Inferior parietal cortex (tissue), 1 donor: ENCODE measurements around the gene F10.

Experiments used
- DNase-seq: peaks from one replicate; pipeline ENCODE4 v3.0.0-alpha.2; 2016; ENCODE audit errors: extremely low spot score

The F10 gene

GRCh38 chr13:113137691-113138298 is 15.2 kb downstream of the F10 start:
- no peak for DNase-seq

- no peak for DNase-seq
Measured at GRCh38 chr13:113138792-113139551, 16.4 kb downstream of the F10 start.

GRCh38 chr13:113139577-113139976 is 17.0 kb downstream of the F10 start:
- no peak for DNase-seq

GRCh38 chr13:113140677-113141600 is 18.3 kb downstream of the F10 start:
- no peak for DNase-seq

- DNase-seq: no peak
Measured at GRCh38 chr13:113141601-113141970, 19.0 kb downstream of the F10 start.

GRCh38 chr13:113142876-113143275 is 20.3 kb downstream of the F10 start:
- no peak for DNase-seq

- DNase-seq: no peak
Measured at GRCh38 chr13:113143466-113144254, 21.1 kb downstream of the F10 start.

GRCh38 chr13:113144255-113144629 is 21.6 kb downstream of the F10 start:
- DNase-seq: no peak

- no peak for DNase-seq
Measured at GRCh38 chr13:113145496-113145895, 22.9 kb downstream of the F10 start.

- DNase-seq: no peak
Measured at GRCh38 chr13:113145911-113146598, 23.5 kb downstream of the F10 start.

- no peak for DNase-seq
Measured at GRCh38 chr13:113146750-113147149, 24.2 kb downstream of the F10 start.

- DNase-seq: no peak
Measured at GRCh38 chr13:113147206-113147605, 24.6 kb downstream of the F10 start.

GRCh38 chr13:113148407-113148806 is 25.8 kb downstream of the F10 start:
- DNase-seq: no peak

GRCh38 chr13:113148940-113149503 is 26.4 kb downstream of the F10 start:
- DNase-seq: no peak

- no peak for DNase-seq
Measured at GRCh38 chr13:113149711-113150549, 27.3 kb downstream of the F10 start.

- DNase-seq: no peak
Measured at GRCh38 chr13:113150550-113151365, 28.2 kb downstream of the F10 start.

- no peak for DNase-seq
Measured at GRCh38 chr13:113151745-113152690, 29.4 kb downstream of the F10 start.

GRCh38 chr13:113152691-113152983 is 30.0 kb downstream of the F10 start:
- no peak for DNase-seq
